Peyer's patch (tissue), 4 donors: ENCODE measurements around the gene INTS11.

Experiments
- CTCF ChIP-seq, 6 experiments: fragments of 450-650 bp in 4 of 6; fragments of 200-600 bp in 2 of 6; sonication (generic) in 1 of 6; IDR thresholded peaks; one replicate each; pipeline ENCODE4 v1.5.1; 2017 to 2019; ENCODE audit warnings: antibody characterized with exemption in 6 of 6, mild to moderate bottlenecking in 3 of 6, moderate library complexity in 1 of 6
- POLR2A ChIP-seq, 2 donors: fragments of 450-650 bp; IDR thresholded peaks; one replicate each; pipeline ENCODE4 v1.5.1; 2017; ENCODE audit warnings: antibody characterized with exemption in 2 of 2, mild to moderate bottlenecking in 2 of 2, moderate library complexity in 2 of 2

- TF ChIP-seq CTCF (IDR thresholded peaks at IDR 0.05) (no peak), POLR2A (IDR thresholded peaks at IDR 0.05) (no peak)
Observed at GRCh38 chr1:1293263-1294249, 30.9 kb downstream of the INTS11 start.
